ENCODE results near the gene SLC9A3.

- TF ChIP-seq CTCF (IDR thresholded peaks at IDR 0.05) = no peak
- no peak for TF ChIP-seq POLR2A (IDR thresholded peaks at IDR 0.05)
These were observed 6.6 kb downstream of the SLC9A3 start for GRCh38 chr5:517535-518100.
